ENCODE results near the gene HCFC1.

GRCh38 chrX:153959649-153960048, 12.0 kb downstream of the HCFC1 start:
- TF ChIP-seq SUZ12 (IDR thresholded peaks at IDR 0.05) (no peak), FOXM1 (IDR thresholded peaks at IDR 0.05; ENCODE audit: borderline replicate concordance) (no peak), PKNOX1 (IDR thresholded peaks at IDR 0.05) (no peak), NFRKB (IDR thresholded peaks at IDR 0.05) (no peak), LEF1 (IDR thresholded peaks at IDR 0.05; ENCODE audit: borderline replicate concordance) (no peak), ELF4 (IDR thresholded peaks at IDR 0.05) (no peak), ARNT (IDR thresholded peaks at IDR 0.05) (no peak), ZNF384 (IDR thresholded peaks at IDR 0.05) (no peak), SP1 (IDR thresholded peaks at IDR 0.05) (no peak)
